ENCODE results near the gene ARHGAP28.

GRCh38 chr18:6860804-6861448 is 131.4 kb downstream of the ARHGAP28 start:
- TF ChIP-seq REST (IDR thresholded peaks at IDR 0.05; ENCODE audit: insufficient read depth in 1 of 2, low read depth in 2 of 2, low read length in 1 of 2): no peak
- TF ChIP-seq, protein P1, sequence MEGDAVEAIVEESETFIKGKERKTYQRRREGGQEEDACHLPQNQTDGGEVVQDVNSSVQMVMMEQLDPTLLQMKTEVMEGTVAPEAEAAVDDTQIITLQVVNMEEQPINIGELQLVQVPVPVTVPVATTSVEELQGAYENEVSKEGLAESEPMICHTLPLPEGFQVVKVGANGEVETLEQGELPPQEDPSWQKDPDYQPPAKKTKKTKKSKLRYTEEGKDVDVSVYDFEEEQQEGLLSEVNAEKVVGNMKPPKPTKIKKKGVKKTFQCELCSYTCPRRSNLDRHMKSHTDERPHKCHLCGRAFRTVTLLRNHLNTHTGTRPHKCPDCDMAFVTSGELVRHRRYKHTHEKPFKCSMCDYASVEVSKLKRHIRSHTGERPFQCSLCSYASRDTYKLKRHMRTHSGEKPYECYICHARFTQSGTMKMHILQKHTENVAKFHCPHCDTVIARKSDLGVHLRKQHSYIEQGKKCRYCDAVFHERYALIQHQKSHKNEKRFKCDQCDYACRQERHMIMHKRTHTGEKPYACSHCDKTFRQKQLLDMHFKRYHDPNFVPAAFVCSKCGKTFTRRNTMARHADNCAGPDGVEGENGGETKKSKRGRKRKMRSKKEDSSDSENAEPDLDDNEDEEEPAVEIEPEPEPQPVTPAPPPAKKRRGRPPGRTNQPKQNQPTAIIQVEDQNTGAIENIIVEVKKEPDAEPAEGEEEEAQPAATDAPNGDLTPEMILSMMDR (IDR thresholded peaks at IDR 0.05): no peak
- no peak for TF ChIP-seq POLR2AphosphoS5 (IDR thresholded peaks at IDR 0.05; ENCODE audit: low read depth, low read length)
- TF ChIP-seq TCF7L2 (IDR thresholded peaks at IDR 0.05; ENCODE audit: low read depth, low read length): no peak
